Activated CD8-positive, alpha-beta memory T cell treated with anti-CD3 and anti-CD28 coated beads, Interleukin-2, amount 50 U/mL, for 4 hours (primary cell): ENCODE measurements around the gene CIP2A.

Experiments used
- DNase-seq: peaks from one replicate; pipeline ENCODE4 v3.0.0-alpha.2; 2020

Gene CIP2A

GRCh38 chr3:108509263-108509662 is 80.0 kb downstream of the CIP2A start:
- no peak for DNase-seq

DNA sequence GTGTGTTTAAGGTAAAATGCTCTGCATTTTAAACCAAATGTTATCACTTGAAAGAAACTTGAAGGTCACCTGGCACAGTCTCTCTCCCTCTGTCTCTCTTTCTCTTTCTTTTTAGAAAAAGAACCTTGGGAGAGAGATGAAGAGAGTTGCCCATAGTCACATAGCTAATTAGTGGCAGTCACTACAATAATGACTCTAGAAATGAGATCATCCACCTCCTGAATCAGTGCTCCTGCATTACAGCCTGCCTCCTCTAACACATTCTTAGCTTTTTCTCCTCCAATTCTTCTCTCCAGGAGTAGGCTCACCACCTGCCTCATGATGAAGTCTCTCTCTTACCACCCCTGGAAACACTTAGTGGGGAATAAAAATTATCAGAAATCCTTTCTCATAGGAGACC is 81.3 kb downstream of the CIP2A start:
- DNase-seq: no peak

DNA sequence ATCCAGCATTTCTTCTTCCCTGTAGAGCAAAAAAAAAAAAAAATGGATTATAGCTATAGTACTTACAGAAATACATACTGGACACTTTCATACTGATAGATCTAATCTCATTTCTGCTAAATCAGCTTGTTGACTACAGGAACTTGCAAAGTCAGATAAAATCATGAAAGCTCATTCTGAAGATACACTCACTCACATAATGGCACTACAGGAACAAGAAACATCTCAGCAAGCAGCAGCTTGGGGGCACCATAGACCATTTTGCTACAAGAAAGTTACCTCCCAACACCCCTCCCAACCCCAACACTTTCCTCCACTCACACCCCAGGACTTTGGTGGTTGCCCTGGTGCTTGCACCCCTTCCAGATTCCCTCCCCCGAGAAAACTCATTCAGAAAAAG is 83.4 kb downstream of the CIP2A start:
- DNase-seq: no peak

DNA sequence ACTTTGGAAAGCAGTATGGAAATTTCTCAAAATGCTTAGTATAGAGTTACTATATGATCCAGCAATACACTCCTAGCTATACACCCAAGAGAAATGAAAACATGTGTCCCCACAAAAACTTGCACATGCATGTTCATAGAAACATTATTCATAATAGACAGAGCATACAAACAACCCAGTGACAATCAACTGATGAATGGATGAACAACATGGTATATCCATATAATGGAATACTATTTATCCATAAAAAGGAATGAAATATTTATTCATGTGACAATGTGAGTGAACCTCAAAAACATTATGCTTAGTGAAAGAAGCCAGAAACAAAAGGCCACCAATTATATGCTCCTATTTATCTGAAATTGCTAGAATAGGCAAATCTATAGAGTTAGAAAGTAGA is 85.5 kb downstream of the CIP2A start:
- DNase-seq: no peak

DNA sequence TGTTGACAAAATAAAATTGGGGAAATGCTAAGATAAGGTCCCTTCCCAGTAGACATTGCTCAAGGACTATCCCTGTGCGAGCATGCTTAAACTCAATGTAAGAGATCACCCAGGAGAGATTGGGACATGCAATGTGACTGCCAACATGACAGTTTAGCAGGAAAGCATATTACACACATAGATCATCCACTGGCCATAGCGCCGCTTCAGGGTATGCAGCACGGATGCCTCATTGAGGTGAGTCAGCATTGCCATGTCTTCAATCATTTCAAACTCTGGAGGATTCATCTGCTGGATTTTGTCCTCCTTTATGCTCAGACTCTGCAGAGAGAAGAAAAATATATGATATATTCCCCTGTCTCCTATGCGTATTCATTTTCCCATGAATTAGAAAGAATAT is 87.7 kb downstream of the CIP2A start:
- no peak for DNase-seq

GRCh38 chr3:108500728-108501127 is 88.5 kb downstream of the CIP2A start:
- no peak for DNase-seq
